ENCODE data around the gene TIMM44. TPM values are rescaled to one million over a fixed set of nuclear protein-coding genes. Genes with fewer than 3 reads are reported as not detected.

The TIMM44 gene
- total and polyA plus RNA-seq, 2 donors: 28.1 to 41.8 TPM

GRCh38 chr19:7909471-7910067 is 33.9 kb downstream of the TIMM44 start:
- Histone ChIP-seq H3K4me1 (ENCODE audit: control insufficient read depth in 2 of 2, insufficient read depth in 2 of 2, low read length in 2 of 2) (peaks cover 6 to 11% of the 10 kb centered on the region in 2 donors), H3K27me3 (ENCODE audit: control insufficient read depth in 2 of 2, insufficient read depth in 1 of 2, low read length in 1 of 2) (peaks cover 5 to 16% of the 10 kb centered on the region in 2 donors), H3K27ac (ENCODE audit: low read depth in 1 of 2, low read length in 1 of 2) (no peak overlapping the region), H3K4me3 (ENCODE audit: low read length in 2 of 2) (no peak overlapping the region), H3K36me3 (ENCODE audit: control insufficient read depth in 2 of 2, insufficient read depth in 2 of 2, low read length in 1 of 2) (peaks cover 50 to 68% of the 10 kb centered on the region in 2 donors), H3K9me3 (ENCODE audit: control insufficient read depth in 2 of 2, insufficient read depth in 1 of 2, low read length in 1 of 2) (peaks cover 0 to 1% of the 10 kb centered on the region in 2 donors)
- DNase-seq (ENCODE audit: low read depth in 6 of 9, low spot score in 9 of 9): no peak
- 98% methylated on average over 21 of the region's 21 CpGs for WGBS

- no peak for DNase-seq (ENCODE audit: low read depth in 6 of 9, low spot score in 9 of 9)
- WGBS: 97% methylated on average over 19 of the region's 19 CpGs
- Histone ChIP-seq H3K4me1 (ENCODE audit: control insufficient read depth in 2 of 2, insufficient read depth in 2 of 2, low read length in 2 of 2) (peaks cover 9 to 15% of the 10 kb centered on the region in 2 donors), H3K36me3 (ENCODE audit: control insufficient read depth in 2 of 2, insufficient read depth in 2 of 2, low read length in 1 of 2) (peaks cover 50 to 68% of the 10 kb centered on the region in 2 donors), H3K4me3 (ENCODE audit: low read length in 2 of 2) (no peak overlapping the region), H3K27ac (ENCODE audit: low read depth in 1 of 2, low read length in 1 of 2) (no peak overlapping the region), H3K9me3 (ENCODE audit: control insufficient read depth in 2 of 2, insufficient read depth in 1 of 2, low read length in 1 of 2) (peaks cover 0 to 1% of the 10 kb centered on the region in 2 donors), H3K27me3 (ENCODE audit: control insufficient read depth in 2 of 2, insufficient read depth in 1 of 2, low read length in 1 of 2) (peaks cover 0 to 9% of the 10 kb centered on the region in 2 donors)
Measured at GRCh38 chr19:7908742-7909461, 34.6 kb downstream of the TIMM44 start.

GRCh38 chr19:7908078-7908699 is 35.3 kb downstream of the TIMM44 start:
- DNase-seq (ENCODE audit: low read depth in 6 of 9, low spot score in 9 of 9): no peak
- H3K4me1 ChIP-seq (ENCODE audit: control insufficient read depth in 2 of 2, insufficient read depth in 2 of 2, low read length in 2 of 2): peaks cover 9 to 17% of the 10 kb centered on the region in 2 donors
- WGBS: 95% methylated on average over 14 of the region's 14 CpGs

DNA sequence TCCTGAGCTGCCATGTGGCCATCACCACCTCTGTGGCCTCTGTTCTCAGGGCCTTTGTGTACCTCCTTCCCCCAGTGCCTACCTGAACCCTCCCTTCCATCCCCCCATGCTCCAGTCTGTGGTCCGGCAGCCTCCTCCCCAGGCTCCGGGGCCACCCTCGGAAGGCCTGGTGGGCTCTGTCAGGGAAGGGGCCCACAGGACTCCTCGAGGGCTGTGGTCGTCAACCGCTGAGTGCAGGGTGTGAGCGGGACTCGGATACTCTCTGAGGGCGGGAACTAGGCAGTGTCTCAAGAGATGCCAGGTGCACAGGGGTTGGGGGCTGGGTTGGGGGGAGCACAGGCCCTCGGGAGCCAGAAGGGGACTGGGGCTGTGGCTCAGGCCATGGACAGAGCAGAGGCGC is 35.9 kb downstream of the TIMM44 start:
- DNase-seq (ENCODE audit: low read depth in 6 of 9, low spot score in 9 of 9): no peak
- H3K9me3 ChIP-seq (ENCODE audit: control insufficient read depth in 2 of 2, insufficient read depth in 1 of 2, low read length in 1 of 2): peaks cover 1 to 5% of the 10 kb centered on the region in 2 donors
- H3K27ac ChIP-seq (ENCODE audit: low read depth in 1 of 2, low read length in 1 of 2): no peak overlapping the region
- peaks cover 43 to 58% of the 10 kb centered on the region in 2 donors for H3K36me3 ChIP-seq (ENCODE audit: control insufficient read depth in 2 of 2, insufficient read depth in 2 of 2, low read length in 1 of 2)
- no peak overlapping the region for H3K4me3 ChIP-seq (ENCODE audit: low read length in 2 of 2)
- H3K27me3 ChIP-seq (ENCODE audit: control insufficient read depth in 2 of 2, insufficient read depth in 1 of 2, low read length in 1 of 2): peaks cover 0 to 6% of the 10 kb centered on the region in 2 donors
- H3K4me1 ChIP-seq (ENCODE audit: control insufficient read depth in 2 of 2, insufficient read depth in 2 of 2, low read length in 2 of 2): peaks cover 13 to 23% of the 10 kb centered on the region in 2 donors
- WGBS: 96% methylated on average over 11 of the region's 11 CpGs

More at GRCh38 chr19:7908078-7908699, 35.3 kb downstream of the TIMM44 start:
- Histone ChIP-seq H3K36me3 (ENCODE audit: control insufficient read depth in 2 of 2, insufficient read depth in 2 of 2, low read length in 1 of 2) (peaks cover 49 to 65% of the 10 kb centered on the region in 2 donors), H3K9me3 (ENCODE audit: control insufficient read depth in 2 of 2, insufficient read depth in 1 of 2, low read length in 1 of 2) (peaks cover 1 to 2% of the 10 kb centered on the region in 2 donors), H3K27me3 (ENCODE audit: control insufficient read depth in 2 of 2, insufficient read depth in 1 of 2, low read length in 1 of 2) (peaks cover 0 to 3% of the 10 kb centered on the region in 2 donors), H3K27ac (ENCODE audit: low read depth in 1 of 2, low read length in 1 of 2) (no peak overlapping the region), H3K4me3 (ENCODE audit: low read length in 2 of 2) (no peak overlapping the region)

DNA sequence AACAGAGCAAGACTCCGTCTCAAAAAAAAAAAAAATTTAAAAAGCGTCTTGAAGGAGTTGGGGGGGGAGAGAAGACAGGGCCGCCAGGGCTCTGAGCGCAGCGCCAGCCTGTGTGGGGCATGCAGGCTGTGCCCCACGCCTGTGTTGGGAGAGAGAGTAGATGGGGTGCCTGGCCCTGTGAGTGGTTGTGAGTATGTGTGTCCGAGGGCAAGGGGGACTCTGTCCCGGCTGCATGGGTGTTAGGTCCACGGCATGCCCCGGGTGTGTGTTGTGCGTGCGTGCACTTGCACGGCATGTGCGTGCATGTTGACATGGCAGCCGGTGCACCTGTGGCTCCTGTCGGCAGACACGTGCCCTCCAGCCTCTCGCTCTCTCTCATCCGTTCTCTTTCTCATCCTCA is 36.3 kb downstream of the TIMM44 start:
- H3K4me1 ChIP-seq (ENCODE audit: control insufficient read depth in 2 of 2, insufficient read depth in 2 of 2, low read length in 2 of 2): peaks cover 13 to 25% of the 10 kb centered on the region in 2 donors
- H3K27me3 ChIP-seq (ENCODE audit: control insufficient read depth in 2 of 2, insufficient read depth in 1 of 2, low read length in 1 of 2): peaks cover 0 to 6% of the 10 kb centered on the region in 2 donors
- 96% methylated on average over 19 of the region's 19 CpGs for WGBS
- DNase-seq (ENCODE audit: low read depth in 6 of 9, low spot score in 9 of 9): no peak
- no peak overlapping the region for H3K4me3 ChIP-seq (ENCODE audit: low read length in 2 of 2)
- H3K27ac ChIP-seq (ENCODE audit: low read depth in 1 of 2, low read length in 1 of 2): no peak overlapping the region
- peaks cover 39 to 54% of the 10 kb centered on the region in 2 donors for H3K36me3 ChIP-seq (ENCODE audit: control insufficient read depth in 2 of 2, insufficient read depth in 2 of 2, low read length in 1 of 2)
- H3K9me3 ChIP-seq (ENCODE audit: control insufficient read depth in 2 of 2, insufficient read depth in 1 of 2, low read length in 1 of 2): peaks cover 0 to 5% of the 10 kb centered on the region in 2 donors

GRCh38 chr19:7905859-7906258 is 37.6 kb downstream of the TIMM44 start:
- Histone ChIP-seq H3K36me3 (ENCODE audit: control insufficient read depth in 2 of 2, insufficient read depth in 2 of 2, low read length in 1 of 2) (peaks cover 27 to 41% of the 10 kb centered on the region in 2 donors), H3K27me3 (ENCODE audit: control insufficient read depth in 2 of 2, insufficient read depth in 1 of 2, low read length in 1 of 2) (peaks cover 0 to 6% of the 10 kb centered on the region in 2 donors), H3K27ac (ENCODE audit: low read depth in 1 of 2, low read length in 1 of 2) (no peak overlapping the region), H3K9me3 (ENCODE audit: control insufficient read depth in 2 of 2, insufficient read depth in 1 of 2, low read length in 1 of 2) (peaks cover 0 to 5% of the 10 kb centered on the region in 2 donors), H3K4me1 (ENCODE audit: control insufficient read depth in 2 of 2, insufficient read depth in 2 of 2, low read length in 2 of 2) (peaks cover 13 to 25% of the 10 kb centered on the region in 2 donors), H3K4me3 (ENCODE audit: low read length in 2 of 2) (no peak overlapping the region)
- DNase-seq (ENCODE audit: low read depth in 6 of 9, low spot score in 9 of 9): no peak
- WGBS: 93% methylated on average over 10 of the region's 10 CpGs

- no peak overlapping the region for H3K4me3 ChIP-seq (ENCODE audit: low read length in 2 of 2)
- peaks cover 0 to 5% of the 10 kb centered on the region in 2 donors for H3K9me3 ChIP-seq (ENCODE audit: control insufficient read depth in 2 of 2, insufficient read depth in 1 of 2, low read length in 1 of 2)
- no peak for DNase-seq (ENCODE audit: low read depth in 6 of 9, low spot score in 9 of 9)
- peaks cover 21 to 35% of the 10 kb centered on the region in 2 donors for H3K36me3 ChIP-seq (ENCODE audit: control insufficient read depth in 2 of 2, insufficient read depth in 2 of 2, low read length in 1 of 2)
- 91% methylated on average over 10 of the region's 10 CpGs for WGBS
- no peak overlapping the region for H3K27ac ChIP-seq (ENCODE audit: low read depth in 1 of 2, low read length in 1 of 2)
- peaks cover 0 to 9% of the 10 kb centered on the region in 2 donors for H3K27me3 ChIP-seq (ENCODE audit: control insufficient read depth in 2 of 2, insufficient read depth in 1 of 2, low read length in 1 of 2)
- H3K4me1 ChIP-seq (ENCODE audit: control insufficient read depth in 2 of 2, insufficient read depth in 2 of 2, low read length in 2 of 2): peaks cover 13 to 25% of the 10 kb centered on the region in 2 donors
Measured at GRCh38 chr19:7905268-7905667, 38.2 kb downstream of the TIMM44 start.

DNA sequence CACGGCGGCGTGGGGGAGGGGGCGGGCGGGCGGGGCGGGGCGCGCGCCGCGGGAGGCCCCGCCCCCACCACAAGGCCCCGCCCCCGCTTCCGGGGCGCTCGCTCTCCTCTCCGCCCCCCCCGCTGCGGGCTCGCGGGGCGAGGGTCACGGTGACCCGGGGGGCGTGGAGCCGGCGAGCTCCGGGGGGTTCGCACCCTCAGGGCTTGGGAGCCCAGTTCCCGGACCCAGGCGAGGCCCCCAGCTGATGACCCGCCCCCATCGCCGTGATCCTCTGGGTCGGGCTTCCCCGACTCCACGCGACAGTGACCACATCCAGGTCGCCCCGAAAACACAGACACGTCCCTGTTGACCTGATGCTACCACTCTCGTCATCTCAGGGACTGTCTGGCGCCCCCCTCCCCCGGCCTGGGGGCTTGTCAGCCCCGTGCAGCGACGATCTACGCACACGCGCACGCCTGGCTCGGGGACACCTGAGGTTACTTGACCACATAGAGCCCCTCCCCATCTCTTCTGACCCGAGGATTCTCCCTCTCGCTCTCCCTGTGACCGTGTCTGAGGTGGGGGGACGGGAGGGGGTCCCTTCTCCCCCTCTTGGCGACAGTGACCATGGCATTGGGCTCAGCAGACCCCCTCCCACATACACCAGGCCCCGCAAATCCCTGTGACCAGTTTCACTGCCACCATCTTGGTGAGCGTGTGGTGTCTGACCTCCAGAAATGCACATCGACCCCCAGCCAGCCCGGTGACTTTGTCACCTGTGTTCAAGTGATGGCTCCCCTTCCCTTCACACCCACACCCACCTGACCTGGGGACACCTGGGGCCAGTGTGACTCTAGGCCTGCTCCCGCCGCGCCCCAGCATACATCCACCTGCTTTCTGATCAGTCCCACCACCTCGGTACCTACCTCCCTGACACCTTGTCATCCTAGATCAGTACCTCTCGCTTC is 39.1 kb downstream of the TIMM44 start:
- 14% methylated on average over 68 of the region's 68 CpGs for WGBS
- peaks cover 0 to 5% of the 10 kb centered on the region in 2 donors for H3K9me3 ChIP-seq (ENCODE audit: control insufficient read depth in 2 of 2, insufficient read depth in 1 of 2, low read length in 1 of 2)
- H3K36me3 ChIP-seq (ENCODE audit: control insufficient read depth in 2 of 2, insufficient read depth in 2 of 2, low read length in 1 of 2): peaks cover 13 to 26% of the 10 kb centered on the region in 2 donors
- peaks cover 13 to 25% of the 10 kb centered on the region in 2 donors for H3K4me1 ChIP-seq (ENCODE audit: control insufficient read depth in 2 of 2, insufficient read depth in 2 of 2, low read length in 2 of 2)
- peak in 3 of 9 donors; percentile 44 to 64 (median 60) for DNase-seq (ENCODE audit: low read depth in 6 of 9, low spot score in 9 of 9)
- peak overlapping the region; percentile 89 to 95 for H3K27ac ChIP-seq (ENCODE audit: low read depth in 1 of 2, low read length in 1 of 2)
- H3K27me3 ChIP-seq (ENCODE audit: control insufficient read depth in 2 of 2, insufficient read depth in 1 of 2, low read length in 1 of 2): peaks cover 0 to 9% of the 10 kb centered on the region in 2 donors
- H3K4me3 ChIP-seq (ENCODE audit: low read length in 2 of 2): peak overlapping the region; percentile 59 to 79
